Activated CD8-positive, alpha-beta T cell treated with anti-CD3 and anti-CD28 coated beads for 36 hours (primary cell): ENCODE measurements around the gene SEL1L3. TPM values are rescaled to one million over a fixed set of nuclear protein-coding genes. Genes with fewer than 3 reads are reported as not detected.

Source experiments
- ATAC-seq: fragments of 200-7000 bp; cut with Tn5 transposase; one replicate; pipeline ENCODE4 v1.10.0; 2021; ENCODE audit warnings: mild to moderate bottlenecking, moderate library complexity
- CTCF ChIA-PET: fragments of 350-600 bp; sonication (Branson Sonifier 250); formaldehyde crosslinking; loops from one replicate; lab custom pipeline; 2021; ENCODE audit warnings: antibody characterized with exemption; lab: Charles Lee
- POLR2A ChIA-PET: fragments of 350-600 bp; sonication (Branson Sonifier 250); formaldehyde crosslinking; loops from one replicate; lab custom pipeline; 2021; ENCODE audit warnings: antibody characterized with exemption; lab: Charles Lee
- DNase-seq: peaks from one replicate; pipeline ENCODE4 v3.0.0-alpha.2; 2020
- H3K27ac Mint-ChIP-seq: one replicate; pipeline ENCODE4 v1.8.0; 2021; ENCODE audit warnings: mild to moderate bottlenecking, mixed read lengths
- H3K27me3 Mint-ChIP-seq: one replicate; pipeline ENCODE4 v1.8.0; 2021; ENCODE audit warnings: mixed read lengths
- H3K36me3 Mint-ChIP-seq: one replicate; pipeline ENCODE4 v1.8.0; 2021; ENCODE audit warnings: low read depth, mixed read lengths
- H3K4me1 Mint-ChIP-seq: one replicate; pipeline ENCODE4 v1.8.0; 2021; ENCODE audit warnings: low read depth, mixed read lengths
- H3K4me3 Mint-ChIP-seq: one replicate; pipeline ENCODE4 v1.8.0; 2021; ENCODE audit warnings: mild to moderate bottlenecking, moderate library complexity, mixed read lengths
- H3K9me3 Mint-ChIP-seq: one replicate; pipeline ENCODE4 v1.8.0; 2021; ENCODE audit warnings: mixed read lengths
- CTCF ChIP-seq: fragments of 200-600 bp; IDR thresholded peaks from one replicate; pipeline ENCODE4 v1.8.0; 2022; ENCODE audit warnings: antibody characterized with exemption, mild to moderate bottlenecking
- intact Hi-C: fragments of 100-400 bp; cut with micrococcal nuclease; formaldehyde crosslinking; loops from one replicate; pipeline ENCODE4 v1.10.0; 2022
- total RNA-seq, 2 experiments: library from RNA; stranded (reverse); gene quantifications; one replicate each; pipeline ENCODE4 v1.2.3, GENCODE V29; 2021

Gene SEL1L3
- total RNA-seq, 2 experiments from 2014 or later, result 34.8 to 36.9 TPM

GRCh38 chr4:25756503-25756902 is 106.3 kb downstream of the SEL1L3 start:
- DNase-seq (no peak), ATAC-seq (no peak)
- peaks cover 37% of the 10 kb centered on the region for H3K36me3 Mint-ChIP-seq
- no peaks in the 10 kb centered on the region for H3K4me1 Mint-ChIP-seq
- intact Hi-C loops, result no loop called here
- no peak overlapping the region for H3K27ac Mint-ChIP-seq
- no peak overlapping the region for H3K4me3 Mint-ChIP-seq
- ChIA-PET POLR2A (no interaction called here), CTCF (interaction anchor here (1.4 kb wide), 1 partner anchor 315 kb away, joined by 5 read pairs; no protein-coding TSS in a partner anchor)
- H3K27me3 Mint-ChIP-seq, result no peaks in the 10 kb centered on the region
- H3K9me3 Mint-ChIP-seq, result no peaks in the 10 kb centered on the region
- TF ChIP-seq CTCF, result no peak

GRCh38 chr4:25755911-25756310 is 106.9 kb downstream of the SEL1L3 start:
- ChIA-PET CTCF (interaction anchor here (1.4 kb wide), 1 partner anchor 314 kb away, joined by 5 read pairs; no protein-coding TSS in a partner anchor), POLR2A (no interaction called here)
- no peaks in the 10 kb centered on the region for H3K27me3 Mint-ChIP-seq
- H3K4me1 Mint-ChIP-seq, result no peaks in the 10 kb centered on the region
- ATAC-seq, result no peak
- no peak overlapping the region for H3K27ac Mint-ChIP-seq
- H3K9me3 Mint-ChIP-seq, result no peaks in the 10 kb centered on the region
- DNase-seq, result no peak
- TF ChIP-seq CTCF, result no peak
- peaks cover 34% of the 10 kb centered on the region for H3K36me3 Mint-ChIP-seq
- intact Hi-C loops, result no loop called here
- H3K4me3 Mint-ChIP-seq, result no peak overlapping the region

- no peak for DNase-seq
- no peaks in the 10 kb centered on the region for H3K9me3 Mint-ChIP-seq
- H3K27me3 Mint-ChIP-seq, result no peaks in the 10 kb centered on the region
- ChIA-PET CTCF (interaction anchor here (0.8 to 1.3 kb wide), 2 partner anchors 15 to 17 kb away, joined by 3 read pairs; no protein-coding TSS in a partner anchor), POLR2A (no interaction called here)
- intact Hi-C loops, result no loop called here
- ATAC-seq, result no peak
- peaks cover 16% of the 10 kb centered on the region for H3K36me3 Mint-ChIP-seq
- no peak overlapping the region for H3K4me3 Mint-ChIP-seq
- H3K4me1 Mint-ChIP-seq, result no peaks in the 10 kb centered on the region
- no peak overlapping the region for H3K27ac Mint-ChIP-seq
- no peak for TF ChIP-seq CTCF
These were observed 109.5 kb downstream of the SEL1L3 start for GRCh38 chr4:25753239-25753638.

- Mint-ChIP-seq H3K4me1 (no peaks in the 10 kb centered on the region), H3K36me3 (peaks cover 3% of the 10 kb centered on the region), H3K4me3 (no peak overlapping the region), H3K27me3 (no peaks in the 10 kb centered on the region), H3K27ac (no peak overlapping the region), H3K9me3 (no peaks in the 10 kb centered on the region)
- intact Hi-C loops, result no loop called here
- no peak for DNase-seq
- no peak for ATAC-seq
- ChIA-PET POLR2A (interaction anchor here (1.7 kb wide), 1 partner anchor 13 kb away, joined by 3 read pairs; no protein-coding TSS in a partner anchor), CTCF (no interaction called here)
- no peak for TF ChIP-seq CTCF
These were observed 111.9 kb downstream of the SEL1L3 start for GRCh38 chr4:25750874-25751273.

- ChIA-PET CTCF (no interaction called here), POLR2A (no interaction called here)
- peaks cover 4% of the 10 kb centered on the region for H3K36me3 Mint-ChIP-seq
- ATAC-seq (no peak), DNase-seq (no peak)
- H3K9me3 Mint-ChIP-seq, result no peaks in the 10 kb centered on the region
- H3K27ac Mint-ChIP-seq, result no peak overlapping the region
- H3K27me3 Mint-ChIP-seq, result no peaks in the 10 kb centered on the region
- intact Hi-C loops, result no loop called here
- TF ChIP-seq CTCF, result no peak
- no peaks in the 10 kb centered on the region for H3K4me1 Mint-ChIP-seq
- H3K4me3 Mint-ChIP-seq, result no peak overlapping the region
These were observed 113.5 kb downstream of the SEL1L3 start for GRCh38 chr4:25749150-25749794.
